Thoracic aorta (tissue), 2 donors: ENCODE results near the gene NFIA. TPM values are rescaled to one million over a fixed set of nuclear protein-coding genes. Genes with fewer than 3 reads are reported as not detected.

Experiments
- ATAC-seq: fragments of 150-250 bp; one replicate; pipeline ENCODE4 v1.8.0; 2017; ENCODE audit warnings: low read depth; ENCODE audit not compliant: insufficient number of reproducible peaks, low FRiP score
- DNase-seq: peaks from one replicate; pipeline ENCODE4 v3.0.0-alpha.2; 2020; ENCODE audit warnings: low spot score
- H3K27ac ChIP-seq, 2 donors: fragments of 200-600 bp; sonication (generic); 1 replicate in 1 of 2; 2 replicates in 1 of 2; pipeline ENCODE4 v1.5.1; 2016; ENCODE audit warnings: mild to moderate bottlenecking in 2 of 2, moderate library complexity in 2 of 2
- H3K27me3 ChIP-seq: fragments of 200-600 bp; sonication (generic); replicated peaks from 2 replicates; pipeline ENCODE4 v1.6.0; 2016; ENCODE audit warnings: mild to moderate bottlenecking; ENCODE audit not compliant: insufficient read depth
- H3K36me3 ChIP-seq: fragments of 200-600 bp; sonication (generic); one replicate; pipeline ENCODE4 v1.5.1; 2016
- H3K4me1 ChIP-seq, 2 donors: fragments of 200-600 bp; sonication (generic); 1 replicate in 1 of 2; 2 replicates in 1 of 2; pipeline versions ENCODE4 v1.5.1 to v1.6.0; 2016; ENCODE audit warnings: low read depth in 2 of 2, mild to moderate bottlenecking in 1 of 2; ENCODE audit not compliant: control insufficient read depth in 1 of 2
- H3K4me3 ChIP-seq: fragments of 200-600 bp; sonication (generic); 2 replicates; pipeline ENCODE4 v1.5.1; 2016; ENCODE audit warnings: mild to moderate bottlenecking
- H3K9me3 ChIP-seq: fragments of 200-600 bp; sonication (generic); 2 replicates; pipeline ENCODE4 v1.5.1; 2016
- CTCF ChIP-seq: fragments of 200-600 bp; sonication (generic); IDR thresholded peaks from one replicate; pipeline ENCODE4 v1.5.1; 2019; ENCODE audit warnings: antibody characterized with exemption
- total RNA-seq, 2 donors: library from RNA; depleted of rRNA; stranded (reverse); fragments of >200 nt; gene quantifications; one replicate each; pipeline versions ENCODE4 v1.1.0 to v1.2.3, GENCODE V29; 2016

NFIA gene
- total RNA-seq, 2 donors from 2014 or later, result 99.8 to 118 TPM

GRCh38 chr1:61290525-61290924, 208.2 kb downstream of the NFIA start:
- H3K27ac ChIP-seq, result peak overlapping the region; percentile 22 to 65
- no peaks in the 10 kb centered on the region for H3K9me3 ChIP-seq
- H3K36me3 ChIP-seq, result no peaks in the 10 kb centered on the region
- H3K27me3 ChIP-seq, result no peaks in the 10 kb centered on the region
- no peak for DNase-seq
- H3K4me1 ChIP-seq, result peaks cover 32 to 88% of the 10 kb centered on the region in 2 donors
- ATAC-seq, result no peak
- no peak for TF ChIP-seq CTCF
- H3K4me3 ChIP-seq, result no peak overlapping the region

- Histone ChIP-seq H3K9me3 (no peaks in the 10 kb centered on the region), H3K4me1 (peaks cover 20 to 90% of the 10 kb centered on the region in 2 donors), H3K36me3 (no peaks in the 10 kb centered on the region), H3K27ac (peak overlapping the region; percentile 26 to 39), H3K27me3 (no peaks in the 10 kb centered on the region), H3K4me3 (no peak overlapping the region)
- ATAC-seq, result no peak
- no peak for TF ChIP-seq CTCF
- DNase-seq, result no peak
Measured at GRCh38 chr1:61293197-61293596, 210.8 kb downstream of the NFIA start.

DNA sequence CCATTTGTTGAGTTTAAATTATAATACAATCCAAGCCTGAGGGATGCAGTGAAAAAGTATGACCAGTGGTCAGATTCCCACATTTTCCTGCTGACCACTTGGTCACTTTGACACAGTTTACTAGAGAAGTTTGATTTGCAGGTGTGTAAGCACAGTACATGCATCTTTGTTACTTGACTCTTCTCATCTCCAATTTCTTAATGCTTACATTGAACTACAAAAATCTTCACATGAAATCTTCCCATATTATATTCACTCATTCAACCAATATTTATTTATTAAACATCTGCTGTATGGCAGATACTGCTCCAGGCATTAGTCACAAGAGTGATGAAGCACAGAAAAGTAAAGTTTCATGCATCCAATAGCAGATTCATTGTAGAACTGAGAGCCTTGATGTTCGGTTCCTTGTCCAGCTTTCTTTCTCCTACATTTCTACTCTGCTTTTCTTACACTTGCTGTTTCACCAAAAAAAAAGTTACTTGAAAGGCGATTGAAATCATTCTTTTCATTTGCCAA, 211.7 kb downstream of the NFIA start:
- no peak overlapping the region for H3K4me3 ChIP-seq

DNA sequence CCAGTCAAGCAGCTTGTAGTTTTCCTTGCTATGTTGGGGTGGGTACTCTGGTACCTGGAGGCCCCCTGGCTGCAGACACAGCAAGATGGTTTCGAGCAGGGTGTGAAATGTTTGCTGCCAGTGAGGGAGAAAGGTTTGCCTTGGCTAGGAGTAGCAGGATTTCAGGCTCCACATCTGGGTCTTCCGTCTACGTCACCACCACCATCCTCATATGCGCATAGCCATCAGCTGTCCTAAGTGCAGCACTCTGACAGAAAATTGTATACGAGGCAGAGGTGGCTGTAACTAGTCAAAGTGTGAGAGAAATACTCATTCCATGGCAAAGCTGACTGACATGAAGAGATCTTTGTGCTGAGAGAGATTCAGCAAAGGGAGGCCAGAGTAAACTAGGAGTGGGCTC, 212.6 kb downstream of the NFIA start:
- no peaks in the 10 kb centered on the region for H3K9me3 ChIP-seq
- no peak for TF ChIP-seq CTCF
- H3K27me3 ChIP-seq, result no peaks in the 10 kb centered on the region
- DNase-seq (no peak), ATAC-seq (no peak)
- no peaks in the 10 kb centered on the region for H3K36me3 ChIP-seq
- peaks cover 32 to 90% of the 10 kb centered on the region in 2 donors for H3K4me1 ChIP-seq
- H3K4me3 ChIP-seq, result no peak overlapping the region
- peak overlapping the region in 1 of 2 donors; percentile 17 for H3K27ac ChIP-seq

More for the DNA sequence above, 211.7 kb downstream of the NFIA start:
- ATAC-seq (no peak), DNase-seq (no peak)
- H3K9me3 ChIP-seq, result no peaks in the 10 kb centered on the region
- TF ChIP-seq CTCF, result no peak
- H3K36me3 ChIP-seq, result no peaks in the 10 kb centered on the region
- peak overlapping the region; percentile 26 to 39 for H3K27ac ChIP-seq
- H3K27me3 ChIP-seq, result no peaks in the 10 kb centered on the region
- H3K4me1 ChIP-seq, result peaks cover 26 to 90% of the 10 kb centered on the region in 2 donors

DNA sequence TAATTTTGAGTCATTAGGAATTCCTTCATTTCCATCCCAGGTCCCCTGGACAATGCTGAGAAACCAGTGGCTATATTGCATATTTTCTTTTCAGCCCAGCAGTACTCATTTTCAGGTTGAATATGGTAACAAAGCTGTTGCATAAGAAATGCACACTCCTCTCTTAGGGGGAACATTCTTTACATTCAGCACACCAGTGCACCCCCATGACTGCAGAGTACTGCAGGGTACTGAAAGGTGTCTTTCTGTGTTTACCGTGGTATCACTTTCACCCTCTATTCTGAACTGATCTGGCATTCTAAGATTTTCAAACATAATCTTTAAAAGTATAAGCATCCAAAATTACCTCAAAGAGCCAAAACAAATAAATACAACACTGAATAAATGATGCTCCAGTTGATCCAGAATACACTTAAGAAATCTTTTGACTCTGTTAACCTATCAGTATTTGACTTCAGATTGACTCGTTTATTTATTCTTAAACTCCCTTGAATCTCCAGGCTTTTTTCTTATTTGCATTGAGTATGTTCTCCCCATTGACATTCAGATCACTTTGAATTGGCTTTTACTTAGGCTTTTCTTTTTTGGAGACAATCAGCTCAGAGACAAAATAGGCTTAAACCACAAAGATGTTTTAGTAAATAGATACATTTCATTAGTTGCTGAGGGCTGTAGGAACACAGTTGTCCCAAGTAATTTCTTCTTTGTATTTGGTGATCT, 213.6 kb downstream of the NFIA start:
- peaks cover 35 to 90% of the 10 kb centered on the region in 2 donors for H3K4me1 ChIP-seq
- no peaks in the 10 kb centered on the region for H3K9me3 ChIP-seq
- TF ChIP-seq CTCF, result no peak
- H3K36me3 ChIP-seq, result no peaks in the 10 kb centered on the region
- H3K27ac ChIP-seq, result no peak overlapping the region
- ATAC-seq (no peak), DNase-seq (no peak)
- H3K4me3 ChIP-seq, result no peak overlapping the region
- H3K27me3 ChIP-seq, result no peaks in the 10 kb centered on the region
